ENCODE results near the gene DEUP1. TPM values are rescaled to one million over a fixed set of nuclear protein-coding genes. Genes with fewer than 3 reads are reported as not detected.

Gene DEUP1
- total RNA-seq, 4 donors from 2014 or later, result not detected

- H3K9me3 ChIP-seq, result no peaks in the 10 kb centered on the region
- intact Hi-C loops (cut with DNase I; ENCODE audit: low total_unique reads), result no loop called here
- H3K27me3 ChIP-seq, result no peaks in the 10 kb centered on the region
- in situ Hi-C loops (cut with MboI; ENCODE audit: low sequenced_read_pairs in 4 of 4), result no loop called here
- ATAC-seq (no peak), DNase-seq (no peak)
- H3K4me3 ChIP-seq, result no peak overlapping the region
- no peaks in the 10 kb centered on the region for H3K36me3 ChIP-seq
- TF ChIP-seq POLR2A (IDR thresholded peaks at IDR 0.05), result no peak
- TF ChIP-seq, protein P1, sequence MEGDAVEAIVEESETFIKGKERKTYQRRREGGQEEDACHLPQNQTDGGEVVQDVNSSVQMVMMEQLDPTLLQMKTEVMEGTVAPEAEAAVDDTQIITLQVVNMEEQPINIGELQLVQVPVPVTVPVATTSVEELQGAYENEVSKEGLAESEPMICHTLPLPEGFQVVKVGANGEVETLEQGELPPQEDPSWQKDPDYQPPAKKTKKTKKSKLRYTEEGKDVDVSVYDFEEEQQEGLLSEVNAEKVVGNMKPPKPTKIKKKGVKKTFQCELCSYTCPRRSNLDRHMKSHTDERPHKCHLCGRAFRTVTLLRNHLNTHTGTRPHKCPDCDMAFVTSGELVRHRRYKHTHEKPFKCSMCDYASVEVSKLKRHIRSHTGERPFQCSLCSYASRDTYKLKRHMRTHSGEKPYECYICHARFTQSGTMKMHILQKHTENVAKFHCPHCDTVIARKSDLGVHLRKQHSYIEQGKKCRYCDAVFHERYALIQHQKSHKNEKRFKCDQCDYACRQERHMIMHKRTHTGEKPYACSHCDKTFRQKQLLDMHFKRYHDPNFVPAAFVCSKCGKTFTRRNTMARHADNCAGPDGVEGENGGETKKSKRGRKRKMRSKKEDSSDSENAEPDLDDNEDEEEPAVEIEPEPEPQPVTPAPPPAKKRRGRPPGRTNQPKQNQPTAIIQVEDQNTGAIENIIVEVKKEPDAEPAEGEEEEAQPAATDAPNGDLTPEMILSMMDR (IDR thresholded peaks at IDR 0.05 in 4 of 5, conservative IDR thresholded peaks at IDR 0.05 in 1 of 5), result no peak
- H3K27ac ChIP-seq, result no peak overlapping the region
- no peaks in the 10 kb centered on the region for H3K4me1 ChIP-seq
Measured at GRCh38 chr11:93344855-93345333, 14.4 kb downstream of the DEUP1 start.

DNA sequence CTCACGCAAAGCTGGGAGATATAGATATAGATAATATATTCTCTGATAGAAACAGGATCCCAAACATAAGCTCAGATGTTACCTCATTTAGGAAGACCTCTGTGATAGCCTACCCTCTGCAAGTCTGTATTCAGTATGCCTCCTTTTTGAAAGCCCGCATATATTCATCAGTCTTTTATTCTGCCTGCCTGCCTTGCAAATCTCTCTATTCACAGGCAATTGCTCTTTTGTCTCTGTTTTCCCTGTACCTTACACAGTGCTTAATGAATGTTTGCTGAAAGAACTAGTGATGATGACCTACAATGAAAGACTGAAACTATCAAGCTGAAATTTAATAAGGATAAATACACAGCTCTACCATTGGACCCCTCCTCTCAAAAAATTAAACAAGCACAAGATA, 18.4 kb downstream of the DEUP1 start:
- ATAC-seq (no peak), DNase-seq (no peak)
- H3K27me3 ChIP-seq, result no peaks in the 10 kb centered on the region
- no peaks in the 10 kb centered on the region for H3K9me3 ChIP-seq
- in situ Hi-C loops (cut with MboI; ENCODE audit: low sequenced_read_pairs in 4 of 4) (no loop called here), intact Hi-C loops (cut with DNase I; ENCODE audit: low total_unique reads) (no loop called here)
- H3K36me3 ChIP-seq, result no peaks in the 10 kb centered on the region
- H3K4me3 ChIP-seq, result no peak overlapping the region
- H3K27ac ChIP-seq, result no peak overlapping the region
- no peaks in the 10 kb centered on the region for H3K4me1 ChIP-seq
- TF ChIP-seq, protein P1 (IDR thresholded peaks at IDR 0.05 in 4 of 5, conservative IDR thresholded peaks at IDR 0.05 in 1 of 5), result no peak
- no peak for TF ChIP-seq POLR2A (IDR thresholded peaks at IDR 0.05)

- Histone ChIP-seq H3K4me3 (no peak overlapping the region), H3K36me3 (no peaks in the 10 kb centered on the region), H3K27me3 (no peaks in the 10 kb centered on the region), H3K4me1 (no peaks in the 10 kb centered on the region), H3K27ac (no peak overlapping the region), H3K9me3 (no peaks in the 10 kb centered on the region)
- no peak for DNase-seq
- TF ChIP-seq, protein P1 (IDR thresholded peaks at IDR 0.05 in 4 of 5, conservative IDR thresholded peaks at IDR 0.05 in 1 of 5), result no peak
- no peak for TF ChIP-seq POLR2A (IDR thresholded peaks at IDR 0.05)
- in situ Hi-C loops (cut with MboI; ENCODE audit: low sequenced_read_pairs in 4 of 4), result no loop called here
- ATAC-seq, result no peak
- intact Hi-C loops (cut with DNase I; ENCODE audit: low total_unique reads), result no loop called here
Measured at GRCh38 chr11:93350835-93351234, 20.3 kb downstream of the DEUP1 start.

DNA sequence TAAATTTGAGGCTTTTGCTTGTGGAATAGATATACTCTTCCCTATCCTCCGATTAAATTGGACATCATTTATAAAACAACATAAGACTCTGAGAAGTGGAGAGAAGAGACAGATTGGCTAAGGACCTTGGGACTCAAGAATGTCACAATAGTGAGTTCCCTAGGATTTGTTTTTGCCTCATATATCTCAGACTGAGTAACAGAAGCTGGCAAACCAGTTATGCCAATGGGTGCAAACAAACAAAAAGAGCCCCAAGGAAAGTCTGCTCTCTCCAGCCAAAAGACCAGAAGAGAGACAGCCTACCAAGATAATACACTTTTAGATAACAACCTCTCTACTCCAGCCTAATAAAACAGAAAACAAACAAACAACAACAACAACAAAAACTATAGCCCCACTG, 28.9 kb downstream of the DEUP1 start:
- Histone ChIP-seq H3K4me3 (no peak overlapping the region), H3K27ac (no peak overlapping the region), H3K27me3 (no peaks in the 10 kb centered on the region), H3K36me3 (no peaks in the 10 kb centered on the region), H3K4me1 (no peaks in the 10 kb centered on the region), H3K9me3 (no peaks in the 10 kb centered on the region)
- DNase-seq (no peak), ATAC-seq (no peak)
- in situ Hi-C loops (cut with MboI; ENCODE audit: low sequenced_read_pairs in 4 of 4) (no loop called here), intact Hi-C loops (cut with DNase I; ENCODE audit: low total_unique reads) (no loop called here)
- no peak for TF ChIP-seq POLR2A (IDR thresholded peaks at IDR 0.05)
- TF ChIP-seq, protein P1 (IDR thresholded peaks at IDR 0.05 in 4 of 5, conservative IDR thresholded peaks at IDR 0.05 in 1 of 5), result no peak

GRCh38 chr11:93361435-93361834, 30.9 kb downstream of the DEUP1 start:
- no peak for ATAC-seq

More at GRCh38 chr11:93361435-93361834, 30.9 kb downstream of the DEUP1 start:
- Histone ChIP-seq H3K27me3 (no peaks in the 10 kb centered on the region), H3K4me1 (no peaks in the 10 kb centered on the region), H3K9me3 (no peaks in the 10 kb centered on the region), H3K4me3 (no peak overlapping the region), H3K36me3 (no peaks in the 10 kb centered on the region), H3K27ac (no peak overlapping the region)
- TF ChIP-seq, protein P1 (IDR thresholded peaks at IDR 0.05 in 4 of 5, conservative IDR thresholded peaks at IDR 0.05 in 1 of 5), result peak in 1 of 5 experiments; percentile 25
- TF ChIP-seq POLR2A (IDR thresholded peaks at IDR 0.05), result no peak
- DNase-seq, result no peak
- intact Hi-C loops (cut with DNase I; ENCODE audit: low total_unique reads) (no loop called here), in situ Hi-C loops (cut with MboI; ENCODE audit: low sequenced_read_pairs in 4 of 4) (no loop called here)
